ENCODE measurements around the gene SNX8.

Gene SNX8

GRCh38 chr7:2296832-2297231 is 17.4 kb downstream of the SNX8 start:
- Histone ChIP-seq H3K4me1 (ENCODE audit: control insufficient read depth, insufficient read depth, low read length, poor library complexity, severe bottlenecking) (no peaks in the 10 kb centered on the region), H3K36me3 (ENCODE audit: control insufficient read depth, insufficient read depth, low read length) (no peaks in the 10 kb centered on the region), H3K4me3 (ENCODE audit: insufficient read depth, low read depth, low read length, poor library complexity, severe bottlenecking) (no peak overlapping the region), H3K9me3 (ENCODE audit: control insufficient read depth, low read length) (no peaks in the 10 kb centered on the region), H3K27me3 (replicated peaks; ENCODE audit: control insufficient read depth, insufficient read depth, low read length, poor library complexity, severe bottlenecking) (no peaks in the 10 kb centered on the region), H3K27ac (ENCODE audit: insufficient read depth, low read length, poor library complexity, severe bottlenecking) (no peak overlapping the region)
- DNase-seq, result no peak

GRCh38 chr7:2295936-2296620 is 18.2 kb downstream of the SNX8 start:
- Histone ChIP-seq H3K4me3 (ENCODE audit: insufficient read depth, low read depth, low read length, poor library complexity, severe bottlenecking) (no peak overlapping the region), H3K27ac (ENCODE audit: insufficient read depth, low read length, poor library complexity, severe bottlenecking) (no peak overlapping the region), H3K27me3 (replicated peaks; ENCODE audit: control insufficient read depth, insufficient read depth, low read length, poor library complexity, severe bottlenecking) (no peaks in the 10 kb centered on the region), H3K4me1 (ENCODE audit: control insufficient read depth, insufficient read depth, low read length, poor library complexity, severe bottlenecking) (no peaks in the 10 kb centered on the region), H3K9me3 (ENCODE audit: control insufficient read depth, low read length) (no peaks in the 10 kb centered on the region), H3K36me3 (ENCODE audit: control insufficient read depth, insufficient read depth, low read length) (no peaks in the 10 kb centered on the region)
- DNase-seq, result no peak

GRCh38 chr7:2290877-2291276 is 23.4 kb downstream of the SNX8 start:
- Histone ChIP-seq H3K27ac (ENCODE audit: insufficient read depth, low read length, poor library complexity, severe bottlenecking) (no peak overlapping the region), H3K4me3 (ENCODE audit: insufficient read depth, low read depth, low read length, poor library complexity, severe bottlenecking) (no peak overlapping the region), H3K36me3 (ENCODE audit: control insufficient read depth, insufficient read depth, low read length) (no peaks in the 10 kb centered on the region), H3K4me1 (ENCODE audit: control insufficient read depth, insufficient read depth, low read length, poor library complexity, severe bottlenecking) (no peaks in the 10 kb centered on the region), H3K27me3 (replicated peaks; ENCODE audit: control insufficient read depth, insufficient read depth, low read length, poor library complexity, severe bottlenecking) (no peaks in the 10 kb centered on the region), H3K9me3 (ENCODE audit: control insufficient read depth, low read length) (no peaks in the 10 kb centered on the region)
- DNase-seq, result no peak

GRCh38 chr7:2289621-2290020 is 24.6 kb downstream of the SNX8 start:
- no peak for DNase-seq
- Histone ChIP-seq H3K36me3 (ENCODE audit: control insufficient read depth, insufficient read depth, low read length) (no peaks in the 10 kb centered on the region), H3K27ac (ENCODE audit: insufficient read depth, low read length, poor library complexity, severe bottlenecking) (no peak overlapping the region), H3K4me1 (ENCODE audit: control insufficient read depth, insufficient read depth, low read length, poor library complexity, severe bottlenecking) (no peaks in the 10 kb centered on the region), H3K9me3 (ENCODE audit: control insufficient read depth, low read length) (no peaks in the 10 kb centered on the region), H3K4me3 (ENCODE audit: insufficient read depth, low read depth, low read length, poor library complexity, severe bottlenecking) (no peak overlapping the region), H3K27me3 (replicated peaks; ENCODE audit: control insufficient read depth, insufficient read depth, low read length, poor library complexity, severe bottlenecking) (no peaks in the 10 kb centered on the region)

GRCh38 chr7:2289111-2289586 is 25.1 kb downstream of the SNX8 start:
- Histone ChIP-seq H3K36me3 (ENCODE audit: control insufficient read depth, insufficient read depth, low read length) (no peaks in the 10 kb centered on the region), H3K27me3 (replicated peaks; ENCODE audit: control insufficient read depth, insufficient read depth, low read length, poor library complexity, severe bottlenecking) (no peaks in the 10 kb centered on the region), H3K4me3 (ENCODE audit: insufficient read depth, low read depth, low read length, poor library complexity, severe bottlenecking) (no peak overlapping the region), H3K4me1 (ENCODE audit: control insufficient read depth, insufficient read depth, low read length, poor library complexity, severe bottlenecking) (no peaks in the 10 kb centered on the region), H3K9me3 (ENCODE audit: control insufficient read depth, low read length) (no peaks in the 10 kb centered on the region), H3K27ac (ENCODE audit: insufficient read depth, low read length, poor library complexity, severe bottlenecking) (no peak overlapping the region)
- no peak for DNase-seq

GRCh38 chr7:2288503-2288902 is 25.7 kb downstream of the SNX8 start:
- Histone ChIP-seq H3K27ac (ENCODE audit: insufficient read depth, low read length, poor library complexity, severe bottlenecking) (no peak overlapping the region), H3K36me3 (ENCODE audit: control insufficient read depth, insufficient read depth, low read length) (no peaks in the 10 kb centered on the region), H3K4me1 (ENCODE audit: control insufficient read depth, insufficient read depth, low read length, poor library complexity, severe bottlenecking) (no peaks in the 10 kb centered on the region), H3K27me3 (replicated peaks; ENCODE audit: control insufficient read depth, insufficient read depth, low read length, poor library complexity, severe bottlenecking) (no peaks in the 10 kb centered on the region), H3K4me3 (ENCODE audit: insufficient read depth, low read depth, low read length, poor library complexity, severe bottlenecking) (no peak overlapping the region), H3K9me3 (ENCODE audit: control insufficient read depth, low read length) (no peaks in the 10 kb centered on the region)
- no peak for DNase-seq

- Histone ChIP-seq H3K4me1 (ENCODE audit: control insufficient read depth, insufficient read depth, low read length, poor library complexity, severe bottlenecking) (no peaks in the 10 kb centered on the region), H3K9me3 (ENCODE audit: control insufficient read depth, low read length) (no peaks in the 10 kb centered on the region), H3K4me3 (ENCODE audit: insufficient read depth, low read depth, low read length, poor library complexity, severe bottlenecking) (no peak overlapping the region), H3K36me3 (ENCODE audit: control insufficient read depth, insufficient read depth, low read length) (no peaks in the 10 kb centered on the region), H3K27ac (ENCODE audit: insufficient read depth, low read length, poor library complexity, severe bottlenecking) (no peak overlapping the region), H3K27me3 (replicated peaks; ENCODE audit: control insufficient read depth, insufficient read depth, low read length, poor library complexity, severe bottlenecking) (no peaks in the 10 kb centered on the region)
- no peak for DNase-seq
These were observed 26.5 kb downstream of the SNX8 start for GRCh38 chr7:2287745-2288144.

GRCh38 chr7:2283074-2283473 is 31.2 kb downstream of the SNX8 start:
- H3K36me3 ChIP-seq (ENCODE audit: control insufficient read depth, insufficient read depth, low read length), result no peaks in the 10 kb centered on the region
- H3K9me3 ChIP-seq (ENCODE audit: control insufficient read depth, low read length), result no peaks in the 10 kb centered on the region
- DNase-seq, result no peak
- no peak overlapping the region for H3K27ac ChIP-seq (ENCODE audit: insufficient read depth, low read length, poor library complexity, severe bottlenecking)
- H3K27me3 ChIP-seq (replicated peaks; ENCODE audit: control insufficient read depth, insufficient read depth, low read length, poor library complexity, severe bottlenecking), result no peaks in the 10 kb centered on the region
- no peaks in the 10 kb centered on the region for H3K4me1 ChIP-seq (ENCODE audit: control insufficient read depth, insufficient read depth, low read length, poor library complexity, severe bottlenecking)
- no peak overlapping the region for H3K4me3 ChIP-seq (ENCODE audit: insufficient read depth, low read depth, low read length, poor library complexity, severe bottlenecking)

GRCh38 chr7:2282185-2282751 is 32.0 kb downstream of the SNX8 start:
- no peak overlapping the region for H3K27ac ChIP-seq (ENCODE audit: insufficient read depth, low read length, poor library complexity, severe bottlenecking)
- DNase-seq, result no peak
- no peaks in the 10 kb centered on the region for H3K36me3 ChIP-seq (ENCODE audit: control insufficient read depth, insufficient read depth, low read length)
- no peaks in the 10 kb centered on the region for H3K9me3 ChIP-seq (ENCODE audit: control insufficient read depth, low read length)
- H3K4me3 ChIP-seq (ENCODE audit: insufficient read depth, low read depth, low read length, poor library complexity, severe bottlenecking), result no peak overlapping the region
- H3K27me3 ChIP-seq (replicated peaks; ENCODE audit: control insufficient read depth, insufficient read depth, low read length, poor library complexity, severe bottlenecking), result no peaks in the 10 kb centered on the region
- H3K4me1 ChIP-seq (ENCODE audit: control insufficient read depth, insufficient read depth, low read length, poor library complexity, severe bottlenecking), result no peaks in the 10 kb centered on the region

GRCh38 chr7:2281541-2281940 is 32.7 kb downstream of the SNX8 start:
- H3K27me3 ChIP-seq (replicated peaks; ENCODE audit: control insufficient read depth, insufficient read depth, low read length, poor library complexity, severe bottlenecking), result no peaks in the 10 kb centered on the region
- no peak overlapping the region for H3K27ac ChIP-seq (ENCODE audit: insufficient read depth, low read length, poor library complexity, severe bottlenecking)
- H3K36me3 ChIP-seq (ENCODE audit: control insufficient read depth, insufficient read depth, low read length), result no peaks in the 10 kb centered on the region
- H3K4me3 ChIP-seq (ENCODE audit: insufficient read depth, low read depth, low read length, poor library complexity, severe bottlenecking), result no peak overlapping the region
- H3K9me3 ChIP-seq (ENCODE audit: control insufficient read depth, low read length), result no peaks in the 10 kb centered on the region
- DNase-seq, result no peak
- H3K4me1 ChIP-seq (ENCODE audit: control insufficient read depth, insufficient read depth, low read length, poor library complexity, severe bottlenecking), result no peaks in the 10 kb centered on the region

Data from effector memory CD4-positive, alpha-beta T cell (primary cell).